GM12878 (cell line): Measurements from ENCODE around the gene SCGB3A1. TPM values are rescaled to one million over a fixed set of nuclear protein-coding genes. Genes with fewer than 3 reads are reported as not detected.

ENCODE experiments used
- ATAC-seq: fragments of 200-7000 bp; cut with Tn5 transposase; 3 replicates; pipeline ENCODE4 v1.9.1; 2020; ENCODE audit warnings: mild to moderate bottlenecking, moderate library complexity
- BruUV-seq: library from RNA; stranded (reverse); fragments of 400-500 nt; replicated peaks from 2 replicates; lab custom pipeline; 2021; lab: Mats Ljungman, UMichigan
- CTCF ChIA-PET: fragments of 300-600 bp; sonication (Branson Sonifier 250); formaldehyde crosslinking; extraction: SDS; loops from one replicate; lab custom pipeline; 2021; ENCODE audit warnings: inconsistent platforms; lab: Yijun Ruan, JAX
- POLR2A ChIA-PET: fragments of 350-600 bp; formaldehyde crosslinking; extraction: SDS; loops from one replicate; lab custom pipeline; 2021; ENCODE audit warnings: inconsistent platforms; lab: Charles Lee
- RAD21 ChIA-PET: fragments of 300-600 bp; sonication (Branson Sonifier 250); formaldehyde crosslinking; loops from one replicate; lab custom pipeline; 2023; ENCODE audit warnings: antibody characterized with exemption; ENCODE audit not compliant: unreplicated experiment; lab: Charles Lee
- SMC1A ChIA-PET: fragments of 300-600 bp; sonication (Branson Sonifier 250); formaldehyde crosslinking; loops from one replicate; lab custom pipeline; 2023; ENCODE audit not compliant: unreplicated experiment, uncharacterized antibody; lab: Charles Lee
- DNase-seq: peaks from one replicate; pipeline ENCODE4 v3.0.0-alpha.2; 2011; ENCODE audit warnings: low read depth, low spot score
- FAIRE-seq: peaks from 3 replicates; lab custom pipeline; 2011; peaks lifted over from hg19 to GRCh38; lab: Jason Lieb, UNC
- H2AFZ ChIP-seq: 2 replicates; pipeline ENCODE4 v1.6.0; 2011; ENCODE audit warnings: low read depth, low read length, control low read depth; ENCODE audit not compliant: control insufficient read depth
- H3K27ac ChIP-seq: 2 replicates; pipeline ENCODE4 v1.5.1; 2011; ENCODE audit warnings: control low read depth; ENCODE audit not compliant: control insufficient read depth, insufficient read depth
- H3K27me3 ChIP-seq, 2 experiments: replicated peaks in 1 of 2; 2 replicates each; pipeline versions ENCODE4 v1.6.0 to v1.6.1; 2011; ENCODE audit warnings: low read length in 1 of 2; ENCODE audit not compliant: control insufficient read depth in 2 of 2, insufficient read depth in 2 of 2
- H3K36me3 ChIP-seq, 2 experiments: 2 replicates each; pipeline ENCODE4 v1.5.1; 2011; ENCODE audit warnings: low read length in 1 of 2; ENCODE audit not compliant: control insufficient read depth in 2 of 2, insufficient read depth in 2 of 2
- H3K4me1 ChIP-seq: 2 replicates; pipeline ENCODE4 v1.6.1; 2011; ENCODE audit warnings: mild to moderate bottlenecking, low read length, moderate library complexity, mixed read lengths; ENCODE audit not compliant: control insufficient read depth, insufficient read depth
- H3K4me2 ChIP-seq: 2 replicates; pipeline ENCODE4 v1.6.0; 2011; ENCODE audit warnings: control low read depth; ENCODE audit not compliant: control insufficient read depth, insufficient read depth
- H3K4me3 ChIP-seq: fragments of 200-600 bp; sonication (generic); 2 replicates; pipeline ENCODE4 v1.5.1; 2016
- H3K79me2 ChIP-seq: 2 replicates; pipeline ENCODE4 v1.6.0; 2011; ENCODE audit warnings: low read length; ENCODE audit not compliant: control insufficient read depth, insufficient read depth
- H3K9ac ChIP-seq: 2 replicates; pipeline ENCODE4 v1.8.0; 2011; ENCODE audit warnings: low read length, control low read depth, mixed read lengths; ENCODE audit not compliant: control insufficient read depth, insufficient read depth
- H3K9me3 ChIP-seq: replicated peaks from 3 replicates; pipeline ENCODE4 v1.5.1; 2011; ENCODE audit warnings: mild to moderate bottlenecking, low read length; ENCODE audit not compliant: control insufficient read depth, insufficient read depth
- H4K20me1 ChIP-seq: 2 replicates; pipeline ENCODE4 v1.6.0; 2011; ENCODE audit not compliant: control insufficient read depth, insufficient read depth
- ASH2L ChIP-seq: fragments of 300-600, 200-600 bp; sonication (generic); IDR thresholded peaks from 2 replicates; pipeline ENCODE4 v1.6.1; 2017; ENCODE audit warnings: low read depth, mild to moderate bottlenecking, borderline replicate concordance
- ATF7 ChIP-seq: fragments of 450-650 bp; IDR thresholded peaks from 2 replicates; pipeline ENCODE4 v1.6.1; 2016; ENCODE audit warnings: low read depth, mild to moderate bottlenecking
- BHLHE40 ChIP-seq, 2 experiments: fragments of 450-650 bp in 1 of 2; IDR thresholded peaks; 2 replicates each; pipeline ENCODE4 v1.6.1; 2011 to 2017; ENCODE audit warnings: low read depth in 2 of 2, borderline replicate concordance in 1 of 2, improper control_type of control experiment in 1 of 2, low read length in 1 of 2, mild to moderate bottlenecking in 1 of 2
- ETV6 ChIP-seq, 2 experiments: fragments of 450-650 bp in 1 of 2; IDR thresholded peaks in 1 of 2; conservative IDR thresholded peaks in 1 of 2; 2 replicates each; pipeline ENCODE4 v1.6.1; 2014; ENCODE audit warnings: antibody characterized with exemption in 1 of 2, borderline replicate concordance in 1 of 2, low read depth in 1 of 2, mild to moderate bottlenecking in 1 of 2, moderate library complexity in 1 of 2
- FOS ChIP-seq: IDR thresholded peaks from 3 replicates; pipeline ENCODE4 v1.6.1; 2011; ENCODE audit warnings: borderline replicate concordance; ENCODE audit not compliant: insufficient read length; ENCODE audit errors: extremely low read depth
- IRF4 ChIP-seq: IDR thresholded peaks from 2 replicates; pipeline ENCODE4 v1.6.1; 2011; ENCODE audit warnings: low read depth, low read length
- NFXL1 ChIP-seq: fragments of 450-650 bp; IDR thresholded peaks from 2 replicates; pipeline ENCODE4 v1.6.1; 2017; ENCODE audit warnings: antibody characterized with exemption, mild to moderate bottlenecking, borderline replicate concordance
- RBBP5 ChIP-seq: fragments of 200-600 bp; sonication (generic); conservative IDR thresholded peaks from 2 replicates; pipeline ENCODE4 v1.6.1; 2016
- SPI1 ChIP-seq: IDR thresholded peaks from 2 replicates; pipeline ENCODE4 v1.6.1; 2011; ENCODE audit warnings: low read depth, mild to moderate bottlenecking, low read length, moderate library complexity, borderline replicate concordance; ENCODE audit not compliant: insufficient read depth
- WRNIP1 ChIP-seq: IDR thresholded peaks from 2 replicates; pipeline ENCODE4 v1.6.1; 2011; ENCODE audit warnings: low read depth, low read length, improper control_type of control experiment, borderline replicate concordance
- whole genome bisulfite sequencing: methylation state at CpG from one replicate; pipeline ENCODE4 v1.1.6; 2016; ENCODE audit warnings: low lambda C conversion rate; ENCODE audit not compliant: insufficient replicate concordance, insufficient coverage; ENCODE audit errors: missing lambda C conversion rate; 5-methylcytosine and 5-hydroxymethylcytosine counted together
- in situ Hi-C: fragments of 300-500 bp; cut with MboI; formaldehyde crosslinking; loops from 9 replicates; pipeline ENCODE4 v1.14.3; 2018; ENCODE audit warnings: mixed read lengths
- intact Hi-C: fragments of 100-400 bp; cut with micrococcal nuclease; formaldehyde crosslinking; loops from one replicate; pipeline ENCODE4 v1.14.2; 2022; ENCODE audit not compliant: unreplicated experiment
- polyA plus RNA-seq, 11 experiments: library from polyadenylated mRNA; depleted of rRNA in 4 of 11; unstranded in 6 of 11; stranded (reverse) in 5 of 11; fragments of >200 nt; fragmentation: Nextera tagmentation in 4 of 11; fragmentation: Illumina TruSeq in 1 of 11; extraction: Ambion mirVana in 4 of 11; extraction: Trizol in 1 of 11; gene quantifications; 1 replicate in 1 of 11; 2 replicates in 10 of 11; pipeline versions ENCODE4 v1.2.1 to v1.2.3, GENCODE V29; 2011 to 2016; ENCODE audit warnings: inconsistent platforms in 2 of 11, missing spikeins in 2 of 11, low read depth in 1 of 11
- total RNA-seq, 4 experiments: library from RNA; depleted of rRNA in 3 of 4; stranded (reverse); fragments of >200 nt in 3 of 4; fragmentation: Illumina TruSeq in 1 of 4; extraction: Trizol in 1 of 4; gene quantifications; 2 replicates each; pipeline versions ENCODE4 v1.2.1 to v1.2.3, GENCODE V29; 2013 to 2021

The SCGB3A1 gene
- total and polyA plus RNA-seq, 10 of the 15 experiments (the other 5 are each of a cell fraction or from before 2014, with no cell fraction given), result 0.46 TPM; not detected in 9

DNA sequence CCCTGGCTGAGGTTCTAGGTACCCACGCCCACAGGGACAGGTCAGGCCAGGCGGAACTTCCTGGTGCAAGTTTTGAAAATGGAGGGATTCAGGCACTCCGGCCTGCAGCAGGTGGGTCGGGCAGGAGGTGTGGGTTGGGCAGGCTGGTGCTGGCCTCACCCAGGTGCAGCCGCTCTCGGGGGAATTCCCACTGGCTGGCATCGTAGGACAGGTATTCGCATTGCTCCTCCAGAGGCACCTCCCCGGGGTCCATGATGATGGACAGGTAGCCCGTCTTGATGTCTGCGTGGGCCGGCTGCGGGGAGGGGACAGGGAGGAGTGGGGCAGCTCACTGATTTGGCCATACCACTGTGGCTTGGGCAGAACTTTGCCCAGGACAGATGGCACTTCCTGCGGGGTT lies 28.7 kb upstream of the SCGB3A1 start:
- in situ Hi-C loops, result no loop called here
- ChIA-PET SMC1A (no interaction called here), CTCF (no interaction called here), POLR2A (no interaction called here), RAD21 (no interaction called here)
- no TSS peak for BruUV-seq
- H3K27ac ChIP-seq, result no peak overlapping the region
- intact Hi-C loops, result no loop called here
- H3K4me2 ChIP-seq, result no peak overlapping the region
- no peak overlapping the region for H2AFZ ChIP-seq
- no peak overlapping the region for H3K4me3 ChIP-seq
- H3K9ac ChIP-seq, result no peak overlapping the region
- no peak for DNase-seq
- H3K4me1 ChIP-seq, result no peaks in the 10 kb centered on the region
- no peaks in the 10 kb centered on the region for H3K9me3 ChIP-seq
- no peaks in the 10 kb centered on the region for H3K79me2 ChIP-seq
- no peaks in the 10 kb centered on the region for H3K36me3 ChIP-seq
- no peak for ATAC-seq
- FAIRE-seq, result no peak
- no peaks in the 10 kb centered on the region for H3K27me3 ChIP-seq
- WGBS, result 77% methylated on average over 14 of the region's 14 CpGs
- TF ChIP-seq FOS (no peak), ETV6 (conservative IDR thresholded peaks at IDR 0.05 in 1 of 2, IDR thresholded peaks at IDR 0.05 in 1 of 2; ENCODE audit: borderline replicate concordance in 1 of 2, low read depth in 1 of 2) (no peak), WRNIP1 (no peak), ASH2L (no peak), NFXL1 (no peak), ATF7 (no peak), BHLHE40 (IDR thresholded peaks at IDR 0.05; ENCODE audit: borderline replicate concordance in 1 of 2, low read depth in 2 of 2, low read length in 1 of 2) (no peak), RBBP5 (no peak), SPI1 (no peak), IRF4 (no peak)
- H4K20me1 ChIP-seq, result no peaks in the 10 kb centered on the region
